ENCODE measurements around the gene EEF2K. TPM values are rescaled to one million over a fixed set of nuclear protein-coding genes. Genes with fewer than 3 reads are reported as not detected.
"Not testable (repeated sequence)": the region's sequence is repeated elsewhere in the genome, so short reads cannot be mapped to it uniquely, and the experiment has no call there.

The EEF2K gene
- total and polyA plus RNA-seq, 5 donors = 15.0 to 38.3 (median 28.8) TPM

GRCh38 chr16:22196559-22197168 lies 9.4 kb upstream of the EEF2K start:
- intact Hi-C loops (cut with DNase I) = loop anchor here in 3 of 4 donors (2.0 to 5.0 kb wide), 2 partner anchors 101 to 102 kb away; partner anchors contain the start of gene POLR3E (in 2 of the 3)
- peak in 1 of 3 donors; percentile 30 for DNase-seq
- not testable (repeated sequence) for H3K4me1 ChIP-seq (ENCODE audit: control insufficient read depth, insufficient read depth, low read length); H3K9me3 ChIP-seq (ENCODE audit: control insufficient read depth, low read length); H3K27ac ChIP-seq (ENCODE audit: low read length); H3K4me3 ChIP-seq (ENCODE audit: low read length); H3K27me3 ChIP-seq (ENCODE audit: control insufficient read depth, insufficient read depth); ATAC-seq
- WGBS = 39% methylated on average over 20 of the region's 20 CpGs

- no peaks in the 10 kb centered on the region for H3K4me1 ChIP-seq (ENCODE audit: control insufficient read depth, insufficient read depth, low read length)
- 81% methylated on average over 7 of the region's 7 CpGs for WGBS
- ATAC-seq (no peak), DNase-seq (peak in 1 of 3 donors; percentile 26)
- H3K27ac ChIP-seq (ENCODE audit: low read length) = peak overlapping the region; percentile 64
- intact Hi-C loops (cut with DNase I) = loop anchor here in 2 of 4 donors (5.0 kb wide), 1 partner anchor 99 kb away; the partner anchor contains the start of gene POLR3E (in 2 of the 2)
- H3K9me3 ChIP-seq (ENCODE audit: control insufficient read depth, low read length) = no peaks in the 10 kb centered on the region
- H3K4me3 ChIP-seq (ENCODE audit: low read length) = no peak overlapping the region
- H3K27me3 ChIP-seq (ENCODE audit: control insufficient read depth, insufficient read depth) = no peaks in the 10 kb centered on the region
Measured at GRCh38 chr16:22198547-22199293, 7.4 kb upstream of the EEF2K start.

- Histone ChIP-seq H3K27ac (ENCODE audit: low read length) (no peak overlapping the region), H3K4me1 (ENCODE audit: control insufficient read depth, insufficient read depth, low read length) (no peaks in the 10 kb centered on the region), H3K4me3 (ENCODE audit: low read length) (no peak overlapping the region), H3K9me3 (ENCODE audit: control insufficient read depth, low read length) (no peaks in the 10 kb centered on the region), H3K27me3 (ENCODE audit: control insufficient read depth, insufficient read depth) (no peaks in the 10 kb centered on the region)
- no peak for ATAC-seq
- WGBS = 93% methylated on average over 6 of the region's 6 CpGs
- no peak for DNase-seq
- intact Hi-C loops (cut with DNase I) = no loop called here
Measured at GRCh38 chr16:22202261-22202637, 3.8 kb upstream of the EEF2K start.

DNA sequence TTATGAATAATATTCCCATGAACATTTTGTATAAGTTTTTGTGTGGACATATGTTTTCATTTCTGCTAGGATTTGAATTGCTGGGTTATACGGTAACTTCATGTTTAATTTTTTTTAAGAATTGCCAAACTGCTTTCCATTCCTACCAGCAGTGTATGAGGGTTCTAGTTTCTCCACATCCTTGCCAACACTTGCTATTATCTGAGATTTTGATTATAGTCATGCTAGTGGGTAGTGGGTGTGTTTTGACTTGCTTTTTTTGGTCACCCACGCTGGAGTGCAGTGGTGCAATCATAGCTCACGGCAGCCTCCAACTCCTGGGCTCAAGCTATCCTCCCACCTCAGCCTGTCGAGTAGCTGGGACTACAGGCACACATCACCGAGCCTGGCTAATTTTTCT lies 3.0 kb upstream of the EEF2K start:
- DNase-seq (no peak), ATAC-seq (no peak)
- no peak overlapping the region for H3K27ac ChIP-seq (ENCODE audit: low read length)
- H3K9me3 ChIP-seq (ENCODE audit: control insufficient read depth, low read length) = no peaks in the 10 kb centered on the region
- WGBS = 86% methylated on average over 5 of the region's 5 CpGs
- intact Hi-C loops (cut with DNase I) = no loop called here
- no peaks in the 10 kb centered on the region for H3K27me3 ChIP-seq (ENCODE audit: control insufficient read depth, insufficient read depth)
- H3K4me1 ChIP-seq (ENCODE audit: control insufficient read depth, insufficient read depth, low read length) = peaks cover 5% of the 10 kb centered on the region
- no peak overlapping the region for H3K4me3 ChIP-seq (ENCODE audit: low read length)

- no peaks in the 10 kb centered on the region for H3K9me3 ChIP-seq (ENCODE audit: control insufficient read depth, low read length)
- DNase-seq (no peak), ATAC-seq (no peak)
- H3K27me3 ChIP-seq (ENCODE audit: control insufficient read depth, insufficient read depth) = no peaks in the 10 kb centered on the region
- 97% methylated on average over 2 of the region's 2 CpGs for WGBS
- no peak overlapping the region for H3K27ac ChIP-seq (ENCODE audit: low read length)
- peaks cover 5% of the 10 kb centered on the region for H3K4me1 ChIP-seq (ENCODE audit: control insufficient read depth, insufficient read depth, low read length)
- no peak overlapping the region for H3K4me3 ChIP-seq (ENCODE audit: low read length)
- intact Hi-C loops (cut with DNase I) = no loop called here
Measured at GRCh38 chr16:22204091-22204655, 1.9 kb upstream of the EEF2K start.

- DNase-seq = no peak
- H3K4me3 ChIP-seq (ENCODE audit: low read length) = peak overlapping the region; percentile 33
- no peaks in the 10 kb centered on the region for H3K9me3 ChIP-seq (ENCODE audit: control insufficient read depth, low read length)
- no peaks in the 10 kb centered on the region for H3K27me3 ChIP-seq (ENCODE audit: control insufficient read depth, insufficient read depth)
- H3K27ac ChIP-seq (ENCODE audit: low read length) = peak overlapping the region; percentile 6
- intact Hi-C loops (cut with DNase I) = loop anchor here in 1 of 4 donors (5.0 kb wide), 1 partner anchor 92 kb away; the partner anchor contains the start of gene POLR3E
- 7% methylated on average over 11 of the region's 11 CpGs for WGBS
- no peak for ATAC-seq
- H3K4me1 ChIP-seq (ENCODE audit: control insufficient read depth, insufficient read depth, low read length) = peaks cover 8% of the 10 kb centered on the region
Measured at GRCh38 chr16:22205577-22206012, 483 bp upstream of the EEF2K start.

DNA sequence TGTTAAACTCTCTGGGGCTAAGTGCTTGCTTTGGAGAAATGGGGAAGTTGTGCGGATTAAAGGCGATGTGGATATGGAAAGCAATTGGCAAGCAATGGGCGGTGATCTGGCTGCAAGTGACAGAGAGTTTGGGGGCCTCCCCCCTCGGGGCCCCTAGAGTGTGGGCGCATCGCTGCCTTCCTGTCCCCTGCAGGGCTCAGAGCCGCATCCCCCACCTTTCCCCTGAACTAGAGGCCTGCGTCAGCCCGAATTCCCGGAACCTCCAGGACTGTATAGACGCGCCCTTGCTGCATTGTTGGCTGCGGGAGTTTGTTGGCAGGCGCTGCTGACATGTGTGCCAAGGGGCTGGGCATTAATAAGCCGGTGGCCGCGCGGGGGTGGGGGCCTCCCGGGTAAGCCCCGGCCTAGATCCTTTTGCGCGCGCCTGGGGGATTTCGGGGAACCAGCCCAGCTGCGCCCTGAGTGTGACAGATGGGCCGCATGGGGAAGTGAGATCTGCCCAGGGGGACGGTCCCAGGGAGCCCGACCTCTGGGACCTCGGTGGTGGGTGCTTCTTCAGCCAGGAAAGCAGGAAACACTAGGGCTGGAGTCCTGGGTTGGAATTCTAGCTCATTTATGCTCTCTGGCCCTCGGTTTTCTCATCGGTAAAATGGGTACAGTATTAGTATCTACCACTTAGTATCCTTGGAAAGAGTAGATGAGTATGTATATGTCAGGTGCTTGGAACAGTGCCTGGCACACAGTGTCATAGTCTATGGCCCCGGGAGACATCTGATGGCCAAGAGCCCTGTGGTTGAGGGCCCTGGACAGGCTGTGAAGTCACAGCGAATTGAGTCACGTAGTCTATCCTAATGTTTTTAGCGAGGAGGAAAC lies 1.0 kb downstream of the EEF2K start:
- Histone ChIP-seq H3K9me3 (ENCODE audit: control insufficient read depth, low read length) (no peaks in the 10 kb centered on the region), H3K27me3 (ENCODE audit: control insufficient read depth, insufficient read depth) (no peaks in the 10 kb centered on the region), H3K27ac (ENCODE audit: low read length) (peak overlapping the region; percentile 61), H3K4me1 (ENCODE audit: control insufficient read depth, insufficient read depth, low read length) (peaks cover 8% of the 10 kb centered on the region), H3K4me3 (ENCODE audit: low read length) (peak overlapping the region; percentile 55)
- ATAC-seq (peak; percentile 78 to 83), DNase-seq (peak; percentile 91 to 96 (median 94))
- intact Hi-C loops (cut with DNase I) = loop anchor here in 1 of 4 donors (5.0 kb wide), 1 partner anchor 90 kb away; the partner anchor contains the start of gene POLR3E
- 4% methylated on average over 35 of the region's 35 CpGs for WGBS

DNA sequence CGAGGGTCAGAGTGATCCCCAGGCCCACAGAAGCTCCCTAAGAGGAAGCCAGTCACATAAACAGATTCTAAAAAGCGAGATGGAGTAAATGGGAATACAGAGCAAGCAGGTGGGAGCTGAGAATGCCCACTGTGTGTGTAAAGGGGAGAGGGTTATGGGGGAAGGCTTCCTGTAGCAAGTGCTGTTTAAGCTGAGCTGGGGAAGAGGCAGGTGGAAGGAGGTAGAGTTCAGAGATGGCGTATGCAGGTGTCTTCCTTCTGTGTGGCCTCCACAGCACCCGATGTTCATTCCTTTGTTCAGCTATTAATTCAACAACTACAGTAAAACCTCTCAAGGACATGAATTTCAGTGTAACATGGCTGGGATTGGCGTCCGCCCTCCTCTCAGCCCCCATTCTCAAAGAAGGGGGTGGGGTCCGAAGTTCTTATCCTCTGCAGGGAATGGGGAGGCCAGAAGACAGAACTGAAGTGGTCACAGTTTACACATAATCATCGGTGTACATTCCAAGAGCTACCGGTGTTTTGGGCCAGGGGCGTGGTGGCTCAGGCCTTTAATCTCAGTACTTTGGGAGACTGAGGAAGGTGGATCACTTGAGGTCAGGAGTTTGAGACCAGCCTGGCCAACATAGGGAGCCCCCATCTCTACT lies 1.8 kb downstream of the EEF2K start:
- 60% methylated on average over 10 of the region's 10 CpGs for WGBS
- DNase-seq (no peak), ATAC-seq (no peak)
- peaks cover 8% of the 10 kb centered on the region for H3K4me1 ChIP-seq (ENCODE audit: control insufficient read depth, insufficient read depth, low read length)
- intact Hi-C loops (cut with DNase I) = loop anchor here in 1 of 4 donors (5.0 kb wide), 1 partner anchor 89 kb away; the partner anchor contains the start of gene POLR3E
- H3K27me3 ChIP-seq (ENCODE audit: control insufficient read depth, insufficient read depth) = no peaks in the 10 kb centered on the region
- peak overlapping the region; percentile 61 for H3K27ac ChIP-seq (ENCODE audit: low read length)
- H3K4me3 ChIP-seq (ENCODE audit: low read length) = peak overlapping the region; percentile 55
- no peaks in the 10 kb centered on the region for H3K9me3 ChIP-seq (ENCODE audit: control insufficient read depth, low read length)

- no peak for ATAC-seq
Measured at GRCh38 chr16:22210285-22210684, 4.2 kb downstream of the EEF2K start.

GRCh38 chr16:22210854-22211253 lies 4.8 kb downstream of the EEF2K start:
- intact Hi-C loops (cut with DNase I) = no loop called here
- H3K4me1 ChIP-seq (ENCODE audit: control insufficient read depth, insufficient read depth, low read length) = peaks cover 8% of the 10 kb centered on the region
- no peak for DNase-seq
- ATAC-seq = no peak
- no peaks in the 10 kb centered on the region for H3K27me3 ChIP-seq (ENCODE audit: control insufficient read depth, insufficient read depth)
- no peaks in the 10 kb centered on the region for H3K9me3 ChIP-seq (ENCODE audit: control insufficient read depth, low read length)
- H3K4me3 ChIP-seq (ENCODE audit: low read length) = no peak overlapping the region
- 88% methylated on average over 2 of the region's 2 CpGs for WGBS
- H3K27ac ChIP-seq (ENCODE audit: low read length) = no peak overlapping the region

More at GRCh38 chr16:22210285-22210684, 4.2 kb downstream of the EEF2K start:
- H3K9me3 ChIP-seq (ENCODE audit: control insufficient read depth, low read length) = no peaks in the 10 kb centered on the region
- H3K4me1 ChIP-seq (ENCODE audit: control insufficient read depth, insufficient read depth, low read length) = peaks cover 8% of the 10 kb centered on the region
- no peak for DNase-seq
- 94% methylated on average over 6 of the region's 6 CpGs for WGBS
- H3K4me3 ChIP-seq (ENCODE audit: low read length) = no peak overlapping the region
- H3K27me3 ChIP-seq (ENCODE audit: control insufficient read depth, insufficient read depth) = no peaks in the 10 kb centered on the region
- no peak overlapping the region for H3K27ac ChIP-seq (ENCODE audit: low read length)
- intact Hi-C loops (cut with DNase I) = no loop called here

Measured in right cardiac atrium (tissue), 5 donors.